HG03432 (cell line): ENCODE results near the gene MAGI2.
"Not testable (repeated sequence)": the region's sequence is repeated elsewhere in the genome, so short reads cannot be mapped to it uniquely, and the experiment has no call there.

Experiments used
- ATAC-seq: cut with Tn5 transposase; IDR thresholded peaks from one replicate; pipeline ENCODE4 v1.9.1; 2021; ENCODE audit warnings: mild to moderate bottlenecking, moderate library complexity; ENCODE audit not compliant: unreplicated experiment

Gene MAGI2

GRCh38 chr7:78329001-78329655 lies 1124.3 kb downstream of the MAGI2 start:
- ATAC-seq = no peak

DNA sequence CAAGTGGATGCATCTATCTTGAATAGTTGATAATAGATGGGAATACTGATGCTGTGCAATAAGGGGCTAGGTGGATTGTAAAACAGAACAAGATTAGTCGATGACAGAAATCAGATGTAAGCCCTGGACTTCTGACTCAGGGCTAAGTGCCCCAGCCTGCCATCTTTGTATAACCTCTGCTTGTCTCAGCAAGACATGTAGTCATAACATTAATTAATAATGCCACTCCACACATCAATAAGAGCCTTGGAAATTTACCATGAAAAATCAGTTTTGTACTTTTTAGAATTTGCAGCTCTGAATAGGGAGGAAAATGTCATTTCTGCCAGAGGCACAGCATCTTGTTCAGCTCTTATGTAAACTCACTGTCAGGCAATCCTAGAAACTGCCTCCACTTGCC lies 1125.7 kb downstream of the MAGI2 start:
- ATAC-seq = no peak

DNA sequence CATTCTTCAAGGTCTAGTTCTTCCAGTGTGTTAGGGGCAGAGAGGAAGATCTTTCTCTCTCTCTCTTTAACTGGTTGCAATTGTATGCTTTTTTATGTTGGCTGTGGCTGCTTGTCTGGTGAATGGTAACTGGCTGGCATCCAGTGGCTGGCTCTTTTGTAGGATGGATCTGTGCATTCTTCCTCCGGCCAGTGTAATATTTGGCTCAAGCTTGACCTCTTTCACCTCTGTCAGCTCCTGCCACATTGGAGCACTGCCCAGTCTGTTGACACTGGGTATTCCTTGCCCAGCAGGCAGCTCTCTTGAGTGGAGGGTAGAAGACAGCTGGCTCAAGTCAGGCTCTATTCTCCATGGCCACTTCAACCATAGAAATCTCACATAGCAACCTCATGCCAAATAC lies 1126.6 kb downstream of the MAGI2 start:
- no peak for ATAC-seq

GRCh38 chr7:78326189-78326588 lies 1127.3 kb downstream of the MAGI2 start:
- ATAC-seq = no peak

- ATAC-seq = no peak
Observed at GRCh38 chr7:78323118-78323517, 1130.3 kb downstream of the MAGI2 start.

DNA sequence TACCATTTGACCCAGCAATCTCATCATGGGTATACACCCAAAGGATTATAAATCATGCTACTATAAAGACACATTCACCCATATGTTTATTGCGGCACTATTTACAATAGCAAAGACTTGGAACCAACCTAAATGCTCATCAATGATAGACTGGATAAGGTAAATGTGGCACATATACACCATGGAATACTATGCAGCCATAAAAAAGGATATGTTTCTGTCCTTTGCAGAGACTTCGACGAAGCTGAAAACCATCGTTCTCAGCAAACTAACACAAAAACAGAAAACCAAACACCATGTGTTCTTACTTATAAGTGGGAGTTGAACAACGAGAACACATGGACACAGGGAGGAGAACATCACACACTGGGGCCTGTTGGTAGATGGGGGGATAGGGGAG lies 1131.2 kb downstream of the MAGI2 start:
- not testable (repeated sequence) for ATAC-seq

GRCh38 chr7:78317371-78317770 lies 1136.1 kb downstream of the MAGI2 start:
- no peak for ATAC-seq

DNA sequence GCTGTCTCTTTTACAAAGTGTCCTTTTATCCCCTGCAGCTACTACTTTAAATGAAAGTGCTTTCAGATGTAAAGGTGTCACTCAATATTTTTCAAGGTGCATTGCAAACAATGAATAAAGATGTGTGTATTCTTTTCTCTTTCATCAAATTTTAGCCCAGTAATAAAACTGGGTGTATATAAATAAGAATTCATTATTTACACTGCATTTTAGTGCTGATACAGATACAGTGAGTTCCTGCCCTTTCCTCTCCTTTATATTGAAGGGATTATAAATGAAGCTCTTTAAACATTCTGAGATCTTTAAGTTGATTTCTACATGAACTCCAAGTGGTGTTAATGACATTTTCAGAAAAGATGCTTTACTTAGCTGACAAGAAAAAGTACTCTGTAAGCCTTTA lies 1137.4 kb downstream of the MAGI2 start:
- no peak for ATAC-seq

- ATAC-seq = no peak
Observed at GRCh38 chr7:78315119-78315518, 1138.3 kb downstream of the MAGI2 start.

GRCh38 chr7:78311181-78311580 lies 1142.3 kb downstream of the MAGI2 start:
- no peak for ATAC-seq

- ATAC-seq = no peak
Observed at GRCh38 chr7:78307892-78308291, 1145.6 kb downstream of the MAGI2 start.

GRCh38 chr7:78306634-78307033 lies 1146.8 kb downstream of the MAGI2 start:
- no peak for ATAC-seq

- no peak for ATAC-seq
Observed at GRCh38 chr7:78301407-78301806, 1152.1 kb downstream of the MAGI2 start.

- ATAC-seq = no peak
Observed at GRCh38 chr7:78299088-78299487, 1154.4 kb downstream of the MAGI2 start.

DNA sequence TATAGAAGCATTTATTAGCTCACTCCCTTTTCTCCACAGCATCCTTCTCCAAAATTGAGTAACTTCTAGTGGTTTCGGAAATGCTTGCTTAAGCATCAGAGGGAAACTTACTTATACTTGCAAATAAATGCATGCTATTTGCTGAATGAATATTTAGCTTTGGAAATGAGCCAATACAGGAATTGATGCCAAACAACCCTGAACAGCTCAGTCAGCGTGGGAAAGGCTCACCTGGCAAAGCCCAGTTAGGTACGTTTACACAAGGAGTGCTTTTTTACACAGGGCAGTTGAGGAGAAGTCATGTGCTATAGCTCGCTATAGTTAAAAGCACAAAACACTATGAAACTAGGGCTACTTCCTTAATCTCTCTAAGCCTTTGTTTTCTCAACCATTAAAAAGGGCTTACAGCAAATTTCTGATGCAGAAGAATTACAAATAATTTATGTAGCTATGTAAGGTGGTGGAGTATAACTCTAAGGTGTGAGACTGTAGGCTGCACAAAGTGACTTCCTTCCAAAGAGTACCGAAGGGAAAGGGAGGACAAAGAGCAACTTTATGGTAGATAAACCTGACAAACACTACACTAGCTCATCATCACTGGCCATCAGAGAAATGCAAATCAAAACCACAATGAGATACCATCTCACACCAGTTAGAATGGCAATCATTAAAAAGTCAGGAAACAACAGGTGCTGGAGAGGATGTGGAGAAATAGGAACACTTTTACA lies 1156.7 kb downstream of the MAGI2 start:
- no peak for ATAC-seq

DNA sequence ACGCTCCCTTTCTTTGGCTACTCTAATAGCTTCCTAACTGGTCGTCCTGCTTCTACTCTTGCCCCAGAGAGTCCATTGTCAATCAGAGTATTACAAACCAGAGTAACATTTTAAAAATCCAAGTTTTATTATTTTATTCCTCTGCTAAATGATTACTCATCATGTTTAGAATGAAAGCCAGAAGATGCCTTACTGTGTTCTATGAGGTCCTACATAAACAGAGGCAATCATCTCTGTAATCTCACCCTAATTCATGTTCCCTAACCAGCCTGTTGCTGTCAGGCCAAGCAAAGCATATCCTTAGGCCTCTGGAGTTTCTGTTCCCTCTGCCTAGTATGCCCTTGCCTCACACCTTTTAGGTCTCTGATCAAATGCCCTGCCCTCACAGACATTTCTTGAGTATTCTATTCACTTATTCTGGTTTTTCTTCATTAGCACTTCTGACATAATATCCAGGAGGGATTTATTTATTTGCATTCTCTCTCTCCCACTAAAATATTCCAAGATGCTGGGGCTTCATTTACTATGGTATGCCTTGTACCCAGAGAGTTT lies 1157.3 kb downstream of the MAGI2 start:
- no peak for ATAC-seq

DNA sequence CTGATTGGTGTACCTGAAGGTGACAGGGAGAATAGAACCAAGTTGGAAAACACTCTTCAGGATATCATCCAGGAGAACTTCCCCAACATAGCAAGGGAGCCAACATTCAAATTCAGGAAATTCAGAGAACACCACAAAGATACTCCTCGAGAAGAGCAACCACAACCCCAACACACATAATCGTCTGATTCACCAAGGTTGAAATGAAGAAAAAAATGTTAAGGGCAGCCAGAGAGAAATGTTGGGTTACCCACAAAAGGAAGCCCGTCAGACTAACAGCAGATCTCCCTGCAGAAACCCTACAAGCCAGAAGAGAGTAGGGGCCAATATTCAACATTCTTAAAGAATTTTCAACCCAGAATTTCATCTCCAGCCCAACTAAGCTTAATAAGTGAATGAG lies 1164.0 kb downstream of the MAGI2 start:
- not testable (repeated sequence) for ATAC-seq

- no peak for ATAC-seq
Observed at GRCh38 chr7:78284945-78285344, 1168.5 kb downstream of the MAGI2 start.

DNA sequence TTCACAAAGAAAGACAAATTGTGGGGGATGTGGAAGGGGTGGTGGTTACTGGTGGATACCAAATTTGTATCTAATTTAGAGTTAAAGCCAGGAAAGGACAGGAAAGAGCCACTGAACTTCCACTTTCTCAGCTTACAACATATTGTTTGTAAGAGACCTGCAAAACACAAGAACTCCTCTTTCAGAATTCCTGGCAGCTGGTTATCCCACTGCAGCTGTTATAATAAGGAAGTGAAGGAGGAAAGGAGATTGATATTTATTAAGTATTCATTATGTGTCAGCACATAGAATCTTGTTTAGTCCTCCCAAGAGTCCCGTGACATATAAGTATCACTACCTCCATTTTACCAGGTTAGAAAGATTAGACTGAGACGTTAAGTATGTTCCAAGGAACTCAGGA lies 1173.2 kb downstream of the MAGI2 start:
- no peak for ATAC-seq

GRCh38 chr7:78279457-78279856 lies 1174.0 kb downstream of the MAGI2 start:
- ATAC-seq = no peak

DNA sequence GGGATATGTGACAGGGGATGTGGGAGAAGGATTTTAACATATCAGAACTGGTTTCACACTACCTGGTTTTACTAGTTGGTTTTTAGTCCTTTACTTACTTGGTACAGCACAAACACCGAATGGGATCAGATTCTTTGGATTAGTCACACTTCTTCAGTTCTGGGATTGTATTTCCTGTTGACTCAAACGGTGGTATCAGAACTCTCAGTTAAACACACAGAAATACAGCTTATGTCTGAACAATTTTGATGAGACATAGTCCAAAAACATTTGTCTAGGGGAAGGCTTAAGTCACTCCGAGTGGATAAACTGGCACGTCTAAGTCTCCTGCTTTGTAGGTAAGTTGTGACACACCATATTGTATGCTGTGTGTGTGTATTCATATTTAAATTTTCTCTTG lies 1174.4 kb downstream of the MAGI2 start:
- no peak for ATAC-seq

GRCh38 chr7:78267141-78267540 lies 1186.3 kb downstream of the MAGI2 start:
- no peak for ATAC-seq
